GM04504 (cell line): ENCODE data around the gene TMEM145.

Source experiments
- DNase-seq: peaks from one replicate; pipeline ENCODE4 v3.0.0-alpha.2; 2012; ENCODE audit warnings: low read depth

TMEM145 gene

DNA sequence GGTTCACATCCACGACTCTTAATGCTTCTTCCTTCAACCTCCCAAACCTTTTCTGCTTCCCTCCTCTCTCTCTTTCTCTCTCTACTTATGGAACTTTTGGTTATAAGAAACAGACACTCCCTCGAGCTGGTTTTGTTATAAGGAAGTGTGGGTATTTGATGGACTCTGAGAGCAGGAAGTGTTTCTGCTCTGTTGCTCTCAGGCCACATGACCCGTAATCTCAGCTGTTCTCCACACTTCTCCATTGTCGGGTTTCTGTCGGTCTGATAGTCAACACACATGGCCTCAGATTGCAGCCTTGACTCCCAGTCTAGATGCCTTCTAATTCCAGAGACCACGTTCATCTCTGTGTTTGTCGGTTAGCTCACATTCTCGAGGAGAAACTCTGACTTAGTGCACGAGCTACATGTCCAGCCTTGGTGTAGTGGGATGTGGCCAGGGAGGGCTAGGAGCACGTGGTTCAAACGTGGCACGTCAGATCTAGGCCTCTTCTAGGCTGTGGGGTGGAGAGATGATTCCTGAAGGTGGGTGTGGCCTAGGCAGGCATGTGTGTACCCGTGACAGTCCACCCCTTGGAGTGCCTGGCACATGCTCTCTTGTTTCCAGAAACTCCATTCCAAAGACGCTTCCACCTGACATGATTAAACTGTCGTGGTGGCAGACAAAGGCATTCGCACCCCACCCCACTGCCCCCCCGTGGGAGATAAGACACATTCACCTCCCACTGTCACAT lies 50.7 kb downstream of the TMEM145 start:
- DNase-seq = no peak

DNA sequence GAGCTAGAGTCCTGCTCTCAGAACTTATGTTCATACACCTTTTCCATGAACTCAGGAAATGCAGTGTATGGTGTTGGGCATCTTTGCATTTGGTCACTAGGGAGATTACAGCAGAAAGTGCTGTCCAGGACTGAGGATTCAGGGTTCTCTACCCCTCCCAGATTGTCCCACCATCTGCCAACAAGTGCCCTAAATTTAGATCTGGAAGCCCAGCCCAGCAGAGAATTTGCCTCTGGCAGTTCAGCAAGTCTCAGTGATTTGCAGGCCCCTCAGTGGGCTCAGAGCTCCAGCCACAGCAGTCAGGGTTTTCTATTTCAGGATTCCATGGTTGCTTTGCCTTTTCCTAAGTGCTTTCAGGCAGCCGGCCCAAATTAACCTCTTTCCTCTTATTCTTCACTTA lies 53.6 kb downstream of the TMEM145 start:
- DNase-seq = no peak

DNA sequence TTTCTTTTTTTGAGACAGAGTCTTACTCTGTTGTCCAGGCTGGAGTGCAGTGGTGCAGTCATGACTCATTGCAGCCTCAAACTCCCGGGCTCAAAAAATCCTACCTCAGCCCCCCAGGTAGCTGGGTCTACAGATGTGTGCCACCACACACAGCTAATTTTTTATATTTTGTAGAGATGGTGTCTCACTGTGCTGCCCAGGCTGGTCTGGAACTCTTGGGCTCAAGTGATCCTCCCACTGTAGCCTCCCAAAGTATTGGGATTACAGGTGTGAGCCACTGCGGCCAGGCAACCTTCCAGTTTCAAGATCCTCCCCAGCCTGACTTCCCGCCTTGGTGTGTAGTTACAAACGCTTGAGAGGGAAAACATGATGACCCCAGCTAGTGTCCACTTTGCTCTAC lies 54.8 kb downstream of the TMEM145 start:
- no peak for DNase-seq

DNA sequence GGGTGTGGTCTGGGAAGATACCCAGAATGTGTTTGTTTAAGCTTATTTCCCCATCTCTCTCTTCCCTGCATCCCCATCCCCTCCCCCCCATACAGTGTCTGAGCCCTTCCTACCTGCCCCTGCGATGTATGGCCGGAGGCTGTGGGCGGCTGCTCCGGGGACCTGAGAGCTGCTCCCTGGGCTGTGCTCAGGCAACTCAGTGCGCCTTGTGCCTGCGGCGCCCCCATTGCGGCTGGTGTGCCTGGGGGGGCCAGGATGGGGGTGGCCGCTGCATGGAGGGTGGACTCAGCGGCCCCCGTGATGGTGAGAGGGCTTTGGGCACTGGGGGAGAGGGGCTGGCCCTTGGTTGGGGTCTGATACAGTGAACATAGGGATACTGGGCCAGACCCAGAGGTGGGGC lies 55.3 kb downstream of the TMEM145 start:
- no peak for DNase-seq

DNA sequence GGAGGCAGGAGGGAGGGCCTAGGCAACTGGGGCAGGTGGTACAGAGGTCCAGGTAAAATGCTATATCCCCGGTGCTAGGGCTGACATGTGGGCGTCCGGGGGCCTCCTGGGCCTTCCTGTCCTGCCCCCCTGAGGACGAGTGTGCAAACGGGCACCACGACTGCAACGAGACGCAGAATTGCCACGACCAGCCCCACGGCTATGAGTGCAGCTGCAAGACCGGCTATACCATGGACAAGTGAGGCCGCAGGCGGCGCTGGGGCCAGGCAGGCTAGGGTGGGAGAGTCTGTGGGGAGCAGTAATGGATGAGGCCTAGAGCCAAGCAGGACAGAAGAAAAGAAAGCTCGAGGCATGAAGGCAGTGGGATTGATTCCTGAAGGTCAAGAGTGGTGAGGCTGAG lies 55.7 kb downstream of the TMEM145 start:
- no peak for DNase-seq

DNA sequence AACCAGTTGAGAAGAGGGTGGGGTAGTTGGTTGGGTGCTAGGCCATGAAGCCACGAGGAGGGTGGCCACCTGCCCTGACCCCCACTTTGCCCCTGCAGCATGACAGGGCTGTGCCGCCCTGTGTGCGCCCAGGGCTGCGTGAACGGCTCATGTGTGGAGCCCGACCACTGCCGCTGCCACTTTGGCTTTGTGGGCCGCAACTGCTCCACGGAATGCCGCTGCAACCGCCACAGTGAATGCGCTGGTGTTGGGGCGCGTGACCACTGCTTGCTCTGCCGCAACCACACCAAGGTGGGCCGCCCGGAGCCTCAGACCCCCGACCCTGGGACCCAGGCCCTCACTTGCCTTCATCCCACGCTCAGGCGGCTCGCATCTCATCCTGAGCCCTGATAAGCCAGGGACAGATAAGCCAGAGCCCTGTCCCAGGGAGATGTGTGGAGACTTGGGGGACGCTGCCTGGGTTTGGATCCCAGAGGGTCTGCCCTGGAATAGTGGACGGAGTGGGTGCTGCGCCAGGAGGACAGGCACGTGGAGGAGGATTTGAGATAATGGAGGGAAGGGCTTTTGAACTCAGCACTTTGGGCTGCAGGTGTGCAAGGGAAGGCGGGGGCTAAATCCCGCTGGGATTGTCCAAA lies 56.4 kb downstream of the TMEM145 start:
- no peak for DNase-seq

DNA sequence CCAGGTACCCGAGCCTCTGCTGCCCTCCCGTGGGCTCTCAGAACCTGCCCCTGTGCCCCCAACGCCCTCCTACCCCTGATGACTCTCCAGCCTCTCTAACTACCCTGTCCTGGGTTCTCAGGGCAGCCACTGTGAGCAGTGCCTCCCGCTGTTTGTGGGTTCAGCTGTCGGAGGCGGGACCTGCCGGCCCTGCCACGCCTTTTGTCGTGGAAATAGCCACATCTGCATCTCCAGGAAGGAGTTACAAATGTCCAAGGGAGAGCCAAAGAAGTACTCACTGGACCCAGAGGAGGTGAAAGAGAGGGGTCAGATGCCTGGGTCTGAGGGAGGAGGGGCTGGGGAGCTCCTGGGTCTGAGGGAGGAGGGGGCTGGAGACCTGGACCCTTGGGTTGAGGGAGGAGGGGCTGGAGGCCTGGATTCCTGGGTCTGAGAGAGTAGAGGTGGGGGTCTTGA lies 57.0 kb downstream of the TMEM145 start:
- DNase-seq = no peak

DNA sequence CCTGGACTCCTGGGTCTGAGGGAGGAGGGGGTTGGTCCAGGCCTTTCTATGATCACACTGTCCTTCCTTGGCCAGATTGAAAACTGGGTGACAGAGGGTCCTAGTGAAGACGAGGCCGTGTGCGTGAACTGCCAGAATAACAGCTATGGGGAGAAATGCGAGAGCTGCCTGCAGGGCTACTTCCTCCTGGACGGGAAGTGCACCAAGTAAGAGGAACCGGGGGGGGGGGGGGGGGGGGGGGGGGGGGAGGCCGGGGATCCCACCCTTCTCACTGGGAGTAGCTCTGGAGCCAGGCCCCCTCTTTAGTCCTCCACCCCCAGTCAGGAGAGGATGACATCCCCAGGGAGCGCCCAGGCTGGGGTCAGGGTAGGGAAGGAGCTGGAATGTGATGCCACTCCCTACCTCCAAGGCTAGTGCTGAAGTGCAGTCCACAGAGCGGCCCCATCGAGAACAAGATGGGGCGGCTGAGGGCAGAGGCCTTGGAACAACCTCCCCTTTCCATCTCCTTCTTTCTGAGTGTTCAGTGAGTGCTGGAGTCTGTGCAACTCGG lies 57.6 kb downstream of the TMEM145 start:
- no peak for DNase-seq
